Fibroblast of villous mesenchyme (primary cell): ENCODE measurements around the gene ST6GAL1. TPM values are rescaled to one million over a fixed set of nuclear protein-coding genes. Genes with fewer than 3 reads are reported as not detected.
"Not testable (repeated sequence)": the region's sequence is repeated elsewhere in the genome, so short reads cannot be mapped to it uniquely, and the experiment has no call there.

Source experiments
- DNase-seq: peaks from one replicate; pipeline ENCODE4 v3.0.0-alpha.2; 2010; ENCODE audit warnings: low read depth
- H3K4me3 ChIP-seq: 2 replicates; pipeline ENCODE4 v1.5.1; 2011; ENCODE audit warnings: low read depth, mild to moderate bottlenecking, low read length
- CTCF ChIP-seq: IDR thresholded peaks from 2 replicates; pipeline ENCODE4 v1.5.1; 2012; ENCODE audit warnings: low read depth, mild to moderate bottlenecking, low read length; ENCODE audit not compliant: insufficient read depth
- total RNA-seq: library from RNA; depleted of rRNA; stranded (reverse); fragments of >200 nt; gene quantifications from 2 replicates; pipeline ENCODE4 v1.2.3, GENCODE V29; 2012

ST6GAL1 gene
- total RNA-seq, 1 donor: 1.3 TPM

DNA sequence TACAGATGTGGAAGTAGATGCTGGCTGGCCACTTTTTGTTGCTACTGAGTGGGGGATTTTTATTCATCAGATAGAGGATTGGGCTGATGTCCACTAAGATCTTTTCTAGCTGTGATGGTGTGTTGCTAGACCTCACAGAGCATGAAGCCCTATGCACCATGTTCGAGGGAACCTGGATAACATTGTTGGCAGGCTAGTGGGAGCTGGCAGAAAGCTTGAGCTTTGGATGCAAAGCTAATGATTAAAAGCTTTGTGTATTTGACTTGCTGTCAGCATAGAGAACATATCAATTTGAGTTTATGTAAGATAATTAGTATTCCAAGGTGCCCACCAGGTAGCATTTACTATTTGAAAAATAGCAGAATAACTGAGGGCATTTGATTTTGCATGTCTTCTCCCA lies 59.1 kb downstream of the ST6GAL1 start:
- no peak overlapping the region for H3K4me3 ChIP-seq

GRCh38 chr3:186990277-186990676 lies 60.0 kb downstream of the ST6GAL1 start:
- no peak overlapping the region for H3K4me3 ChIP-seq
- no peak for TF ChIP-seq CTCF
- no peak for DNase-seq

More for the DNA sequence above, 59.1 kb downstream of the ST6GAL1 start:
- DNase-seq: no peak
- TF ChIP-seq CTCF: no peak

GRCh38 chr3:186990878-186991308 lies 60.6 kb downstream of the ST6GAL1 start:
- no peak overlapping the region for H3K4me3 ChIP-seq
- no peak for DNase-seq

GRCh38 chr3:186991470-186991869 lies 61.1 kb downstream of the ST6GAL1 start:
- TF ChIP-seq CTCF: no peak
- no peak overlapping the region for H3K4me3 ChIP-seq
- DNase-seq: no peak

More at GRCh38 chr3:186990878-186991308, 60.6 kb downstream of the ST6GAL1 start:
- TF ChIP-seq CTCF: no peak

- not testable (repeated sequence) for DNase-seq, H3K4me3 ChIP-seq
These were observed 61.8 kb downstream of the ST6GAL1 start for GRCh38 chr3:186992096-186992495.

DNA sequence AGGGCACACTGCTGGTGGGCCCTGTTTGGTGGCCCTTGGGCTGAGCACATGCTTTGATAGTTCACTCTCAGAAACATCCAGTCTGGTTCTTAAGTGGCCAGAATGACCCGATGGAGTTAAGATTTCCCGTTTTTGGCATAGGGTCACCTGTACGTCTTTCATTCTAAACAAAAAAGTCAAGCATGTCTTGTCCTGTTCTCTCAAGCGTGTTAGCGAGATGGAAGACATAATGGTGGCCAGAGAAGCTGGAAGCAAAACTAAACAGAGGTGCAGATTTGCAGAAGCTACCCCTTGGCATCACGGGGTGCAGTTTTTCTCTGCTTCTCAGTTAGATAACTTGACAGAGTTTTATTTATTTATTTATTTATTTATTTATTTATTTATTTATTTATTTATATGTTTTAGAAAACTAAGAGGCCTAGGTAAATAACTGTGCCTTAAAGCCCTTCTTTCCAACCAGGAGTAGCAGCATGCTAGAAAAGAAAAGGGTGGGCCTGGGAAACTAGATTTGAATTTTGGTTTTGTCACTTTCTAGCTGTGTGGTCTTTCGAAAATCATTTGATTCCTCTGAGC lies 63.0 kb downstream of the ST6GAL1 start:
- H3K4me3 ChIP-seq: no peak overlapping the region
- TF ChIP-seq CTCF: no peak
- DNase-seq: no peak

GRCh38 chr3:186994000-186994955 lies 64.0 kb downstream of the ST6GAL1 start:
- no peak for TF ChIP-seq CTCF
- no peak for DNase-seq

More at GRCh38 chr3:186994000-186994955, 64.0 kb downstream of the ST6GAL1 start:
- H3K4me3 ChIP-seq: no peak overlapping the region
